H9 (cell line): ENCODE data around the gene TRPV4. TPM values are rescaled to one million over a fixed set of nuclear protein-coding genes. Genes with fewer than 3 reads are reported as not detected.

Experiments
- DNase-seq: peaks from one replicate; pipeline ENCODE4 v3.0.0-alpha.2; 2017
- H2AFZ ChIP-seq: one replicate; pipeline ENCODE4 v1.6.1; 2013; ENCODE audit warnings: mild to moderate bottlenecking, low read length, control low read depth, moderate library complexity
- H2AK5ac ChIP-seq: 2 replicates; pipeline ENCODE4 v1.6.1; 2013; ENCODE audit warnings: low read length, control low read depth, mixed read lengths; ENCODE audit not compliant: insufficient read length
- H2BK120ac ChIP-seq: one replicate; pipeline ENCODE4 v1.6.1; 2013; ENCODE audit warnings: low read depth, mild to moderate bottlenecking, low read length, control low read depth, inconsistent platforms; ENCODE audit not compliant: poor library complexity, severe bottlenecking
- H2BK12ac ChIP-seq: 2 replicates; pipeline ENCODE4 v1.6.1; 2013; ENCODE audit warnings: low read length, control low read depth, mixed read lengths, low read depth; ENCODE audit not compliant: insufficient read length
- H2BK15ac ChIP-seq: 2 replicates; pipeline ENCODE4 v1.6.1; 2013; ENCODE audit warnings: low read depth, low read length, control low read depth
- H2BK20ac ChIP-seq: one replicate; pipeline ENCODE4 v1.6.1; 2013; ENCODE audit warnings: low read depth, mild to moderate bottlenecking, low read length, control low read depth, inconsistent platforms; ENCODE audit not compliant: poor library complexity, severe bottlenecking
- H2BK5ac ChIP-seq: 2 replicates; pipeline ENCODE4 v1.6.1; 2013; ENCODE audit warnings: low read length, control low read depth, mixed read lengths; ENCODE audit not compliant: insufficient read length
- H3K14ac ChIP-seq: 2 replicates; pipeline ENCODE4 v1.6.1; 2013; ENCODE audit warnings: low read length, control low read depth; ENCODE audit not compliant: insufficient read depth
- H3K18ac ChIP-seq: 2 replicates; pipeline ENCODE4 v1.6.1; 2013; ENCODE audit warnings: low read depth, mild to moderate bottlenecking, mixed read lengths, low read length, control low read depth; ENCODE audit not compliant: insufficient read length
- H3K23ac ChIP-seq: 2 replicates; pipeline ENCODE4 v1.6.1; 2013; ENCODE audit warnings: low read length, control low read depth, mixed read lengths, low read depth; ENCODE audit not compliant: insufficient read length
- H3K23me2 ChIP-seq: 2 replicates; pipeline ENCODE4 v1.6.1; 2013; ENCODE audit warnings: low read depth, mild to moderate bottlenecking, mixed read lengths, low read length, control low read depth; ENCODE audit not compliant: insufficient read length, poor library complexity, severe bottlenecking
- H3K27ac ChIP-seq: 2 replicates; pipeline ENCODE4 v1.5.1; 2013; ENCODE audit warnings: low read length, control low read depth, mixed read lengths, low read depth; ENCODE audit not compliant: insufficient read length
- H3K27me3 ChIP-seq: 2 replicates; pipeline ENCODE4 v1.6.1; 2013; ENCODE audit warnings: low read length, control low read depth, inconsistent platforms; ENCODE audit not compliant: insufficient read depth
- H3K4ac ChIP-seq: 2 replicates; pipeline ENCODE4 v1.6.1; 2013; ENCODE audit warnings: low read depth, mild to moderate bottlenecking, control low read depth, inconsistent platforms, low read length, moderate library complexity
- H3K4me1 ChIP-seq: 2 replicates; pipeline ENCODE4 v1.6.1; 2013; ENCODE audit warnings: low read length, control low read depth, inconsistent platforms; ENCODE audit not compliant: insufficient read depth
- H3K4me2 ChIP-seq: 2 replicates; pipeline ENCODE4 v1.6.1; 2013; ENCODE audit warnings: low read length, control low read depth, mixed read lengths; ENCODE audit not compliant: insufficient read length, insufficient read depth
- H3K56ac ChIP-seq: 2 replicates; pipeline ENCODE4 v1.6.1; 2013; ENCODE audit warnings: low read depth, mild to moderate bottlenecking, mixed read lengths, low read length, control low read depth; ENCODE audit not compliant: insufficient read length
- H3K79me1 ChIP-seq: 2 replicates; pipeline ENCODE4 v1.6.1; 2013; ENCODE audit warnings: low read depth, mild to moderate bottlenecking, moderate library complexity, low read length, control low read depth, inconsistent platforms; ENCODE audit not compliant: insufficient read depth, poor library complexity, severe bottlenecking
- H3K79me2 ChIP-seq: 2 replicates; pipeline ENCODE4 v1.6.1; 2013; ENCODE audit warnings: low read length, control low read depth, inconsistent platforms; ENCODE audit not compliant: insufficient read depth
- H3K9ac ChIP-seq: 2 replicates; pipeline ENCODE4 v1.6.1; 2013; ENCODE audit warnings: low read length, control low read depth, mixed read lengths; ENCODE audit not compliant: insufficient read length; ENCODE audit errors: extremely low read depth
- H3K9me3 ChIP-seq: one replicate; pipeline ENCODE4 v1.6.1; 2013; ENCODE audit warnings: low read depth, low read length, inconsistent platforms; ENCODE audit not compliant: control insufficient read depth
- H3T11ph ChIP-seq: one replicate; pipeline ENCODE4 v1.6.1; 2013; ENCODE audit warnings: mild to moderate bottlenecking, low read length, control low read depth, inconsistent platforms
- H4K20me1 ChIP-seq: one replicate; pipeline ENCODE4 v1.6.1; 2013; ENCODE audit not compliant: control insufficient read depth, insufficient read length, insufficient read depth
- H4K5ac ChIP-seq: 2 replicates; pipeline ENCODE4 v1.6.1; 2013; ENCODE audit warnings: low read depth, mild to moderate bottlenecking, mixed read lengths, low read length, control low read depth; ENCODE audit not compliant: insufficient read length
- H4K8ac ChIP-seq: replicated peaks from 2 replicates; pipeline ENCODE4 v1.6.1; 2013; ENCODE audit warnings: low read length, control low read depth, mixed read lengths, low read depth; ENCODE audit not compliant: insufficient read length
- H4K91ac ChIP-seq: 2 replicates; pipeline ENCODE4 v1.6.1; 2013; ENCODE audit warnings: low read depth, mild to moderate bottlenecking, moderate library complexity, mixed read lengths, low read length, control low read depth; ENCODE audit not compliant: insufficient read length
- H3K27ac Mint-ChIP-seq, 3 experiments: 2 replicates in 2 of 3; 3 replicates in 1 of 3; pipeline ENCODE4 v1.8.0; 2020 to 2021; ENCODE audit warnings: mixed read lengths in 3 of 3, mild to moderate bottlenecking in 1 of 3, moderate library complexity in 1 of 3
- H3K27me3 Mint-ChIP-seq: 2 replicates; pipeline ENCODE4 v1.8.0; 2021; ENCODE audit warnings: low read depth, mild to moderate bottlenecking, moderate library complexity, mixed read lengths
- H3K36me3 Mint-ChIP-seq, 3 experiments: 2 replicates in 2 of 3; 3 replicates in 1 of 3; pipeline ENCODE4 v1.8.0; 2020 to 2021; ENCODE audit warnings: low read depth in 3 of 3, mixed read lengths in 3 of 3; ENCODE audit not compliant: insufficient read depth in 1 of 3
- H3K4me1 Mint-ChIP-seq, 2 experiments: 2 replicates each; pipeline ENCODE4 v1.8.0; 2020; ENCODE audit warnings: mixed read lengths in 2 of 2
- H3K4me3 Mint-ChIP-seq, 2 experiments: 2 replicates in 1 of 2; 3 replicates in 1 of 2; pipeline ENCODE4 v1.8.0; 2020 to 2021; ENCODE audit warnings: mild to moderate bottlenecking in 2 of 2, mixed read lengths in 2 of 2, moderate library complexity in 1 of 2
- H3K9me3 Mint-ChIP-seq, 2 experiments: 2 replicates in 1 of 2; 3 replicates in 1 of 2; pipeline ENCODE4 v1.8.0; 2020; ENCODE audit warnings: mild to moderate bottlenecking in 2 of 2, mixed read lengths in 2 of 2, moderate library complexity in 1 of 2
- CTCF ChIP-seq: fragments of 200-600 bp; sonication (generic); conservative IDR thresholded peaks from 3 replicates; pipeline ENCODE4 v1.8.0; 2021; ENCODE audit warnings: antibody characterized with exemption, mild to moderate bottlenecking
- WGBS: extraction: QIAGEN DNeasy Blood & Tissue Kit; methylation state at CpG from one replicate; pipeline ENCODE4 v1.1.7; 2013; ENCODE audit warnings: missing lambda C conversion rate, low lambda C conversion rate, mixed read lengths; ENCODE audit not compliant: insufficient read length; ENCODE audit errors: extremely low coverage; 5-methylcytosine and 5-hydroxymethylcytosine counted together
- total RNA-seq: library from RNA; stranded (reverse); gene quantifications from 2 replicates; pipeline ENCODE4 v1.2.1, GENCODE V29; 2021

TRPV4 gene
- total RNA-seq, 1 experiment from 2014 or later: 4.9 TPM

DNA sequence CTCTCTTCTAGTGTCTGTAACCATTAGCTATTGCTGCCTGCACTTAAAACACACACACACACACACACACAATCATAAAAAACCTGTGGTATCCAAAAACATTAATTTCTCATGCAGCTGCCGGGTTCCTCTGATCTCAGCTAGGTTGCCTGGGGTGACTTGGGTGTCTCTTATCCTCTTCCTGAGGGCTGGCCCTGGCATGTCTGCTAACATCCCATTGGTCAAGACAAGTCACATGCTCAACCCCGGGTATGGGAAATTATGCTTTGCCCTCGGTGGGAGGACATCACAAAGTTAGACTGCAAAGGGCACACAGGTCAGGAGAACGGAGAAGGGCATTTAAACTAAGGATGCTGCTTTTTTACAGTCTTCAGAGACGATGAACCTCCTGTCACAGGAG lies 55.7 kb downstream of the TRPV4 start:
- H2AK5ac ChIP-seq: no peak overlapping the region
- H3K9me3 Mint-ChIP-seq: peaks cover 2 to 3% of the 10 kb centered on the region in 2 experiments; a peak in 2 of 5 replicates
- H3K36me3 Mint-ChIP-seq: peaks cover 0 to 3% (median 2%) of the 10 kb centered on the region in 3 experiments; a peak in 2 of 7 replicates
- no peak overlapping the region for H3K27ac ChIP-seq
- no peaks in the 10 kb centered on the region for H4K20me1 ChIP-seq
- no peak overlapping the region for H2AFZ ChIP-seq
- peak overlapping the region in 2 of 3 experiments; percentile 19 to 47; a peak in 2 of 7 replicates for H3K27ac Mint-ChIP-seq
- H3K27me3 ChIP-seq: no peaks in the 10 kb centered on the region
- no peak for TF ChIP-seq CTCF
- H3K4me3 Mint-ChIP-seq: no peak overlapping the region
- H3K23me2 ChIP-seq: no peaks in the 10 kb centered on the region
- H3K4me1 Mint-ChIP-seq: peaks cover 10 to 11% of the 10 kb centered on the region in 2 experiments
- H3K27me3 Mint-ChIP-seq: peaks cover 2% of the 10 kb centered on the region; the same call in 1 of the 2 replicates
- no peak overlapping the region for H3K18ac ChIP-seq
- H2BK12ac ChIP-seq: no peak overlapping the region
- H3K4ac ChIP-seq: no peak overlapping the region
- no peak overlapping the region for H4K5ac ChIP-seq
- no peak overlapping the region for H4K91ac ChIP-seq
- H3T11ph ChIP-seq: no peak overlapping the region
- H3K14ac ChIP-seq: no peak overlapping the region
- no peak overlapping the region for H4K8ac ChIP-seq
- peak; percentile 72 for DNase-seq
- H3K4me2 ChIP-seq: peak overlapping the region; percentile 1
- no peaks in the 10 kb centered on the region for H3K79me1 ChIP-seq
- H3K9me3 ChIP-seq: no peaks in the 10 kb centered on the region
- no peaks in the 10 kb centered on the region for H3K4me1 ChIP-seq
- no peak overlapping the region for H3K56ac ChIP-seq
- H3K9ac ChIP-seq: no peak overlapping the region
- H2BK20ac ChIP-seq: no peak overlapping the region
- no peak overlapping the region for H2BK5ac ChIP-seq
- no peak overlapping the region for H2BK120ac ChIP-seq
- H2BK15ac ChIP-seq: no peak overlapping the region
- no peaks in the 10 kb centered on the region for H3K79me2 ChIP-seq
- H3K23ac ChIP-seq: no peak overlapping the region
- WGBS: no CpG with 5 or more reads among the region's 5 CpGs
